A549 treated with RU486 at 1 μM for 4 hours (cell line): ENCODE results near the gene USP17L27. TPM values are rescaled to one million over a fixed set of nuclear protein-coding genes. Genes with fewer than 3 reads are reported as not detected.

ENCODE experiments used
- total RNA-seq: library from RNA; stranded (reverse); fragments of 200-300 nt; extraction: Qiagen RNA extraction; gene quantifications from 5 replicates; pipeline ENCODE4 v1.2.3, GENCODE V29; 2022; ENCODE audit warnings: low read depth

USP17L27 gene, protein sequence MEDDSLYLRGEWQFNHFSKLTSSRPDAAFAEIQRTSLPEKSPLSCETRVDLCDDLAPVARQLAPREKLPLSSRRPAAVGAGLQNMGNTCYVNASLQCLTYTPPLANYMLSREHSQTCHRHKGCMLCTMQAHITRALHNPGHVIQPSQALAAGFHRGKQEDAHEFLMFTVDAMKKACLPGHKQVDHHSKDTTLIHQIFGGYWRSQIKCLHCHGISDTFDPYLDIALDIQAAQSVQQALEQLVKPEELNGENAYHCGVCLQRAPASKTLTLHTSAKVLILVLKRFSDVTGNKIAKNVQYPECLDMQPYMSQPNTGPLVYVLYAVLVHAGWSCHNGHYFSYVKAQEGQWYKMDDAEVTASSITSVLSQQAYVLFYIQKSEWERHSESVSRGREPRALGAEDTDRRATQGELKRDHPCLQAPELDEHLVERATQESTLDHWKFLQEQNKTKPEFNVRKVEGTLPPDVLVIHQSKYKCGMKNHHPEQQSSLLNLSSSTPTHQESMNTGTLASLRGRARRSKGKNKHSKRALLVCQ
- total RNA-seq: not detected in 5 replicates

DNA sequence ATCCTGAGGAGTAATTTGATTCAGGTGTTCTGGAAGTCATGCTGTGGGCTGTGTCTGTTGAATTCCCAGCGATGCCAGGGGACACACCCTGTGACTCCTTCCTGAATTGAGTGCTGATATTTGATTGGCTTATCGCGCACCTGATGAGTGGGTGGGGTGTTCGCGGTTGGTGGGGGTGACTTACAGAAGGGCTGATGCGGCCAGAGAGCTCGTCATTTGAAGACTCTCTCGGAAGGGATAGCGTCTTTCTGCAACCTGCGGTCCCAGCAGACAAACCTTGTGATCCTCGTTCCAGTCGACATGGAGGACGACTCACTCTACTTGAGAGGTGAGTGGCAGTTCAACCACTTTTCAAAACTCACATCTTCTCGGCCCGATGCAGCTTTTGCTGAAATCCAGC, at the start of gene USP17L27:
TSS of gene USP17L27 (plus strand) at position 301 of the 400 bp plus-strand sequence. CDS start at position 301, 0 bp downstream.

GRCh38 chr4:9324865-9325264, 19.1 kb upstream of the USP17L27 start, which contains the start of gene USP17L24:
USP17L24 (plus strand) TSS chr4:9325165; CDS start chr4:9325165, 0 bp downstream.

DNA sequence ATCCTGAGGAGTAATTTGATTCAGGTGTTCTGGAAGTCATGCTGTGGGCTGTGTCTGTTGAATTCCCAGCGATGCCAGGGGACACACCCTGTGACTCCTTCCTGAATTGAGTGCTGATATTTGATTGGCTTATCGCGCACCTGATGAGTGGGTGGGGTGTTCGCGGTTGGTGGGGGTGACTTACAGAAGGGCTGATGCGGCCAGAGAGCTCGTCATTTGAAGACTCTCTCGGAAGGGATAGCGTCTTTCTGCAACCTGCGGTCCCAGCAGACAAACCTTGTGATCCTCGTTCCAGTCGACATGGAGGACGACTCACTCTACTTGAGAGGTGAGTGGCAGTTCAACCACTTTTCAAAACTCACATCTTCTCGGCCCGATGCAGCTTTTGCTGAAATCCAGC, 14.3 kb upstream of the USP17L27 start, which contains the start of gene USP17L25:
TSS of gene USP17L25 (plus strand) at position 301 of the 400 bp plus-strand sequence. CDS start at position 301, 0 bp downstream.

DNA sequence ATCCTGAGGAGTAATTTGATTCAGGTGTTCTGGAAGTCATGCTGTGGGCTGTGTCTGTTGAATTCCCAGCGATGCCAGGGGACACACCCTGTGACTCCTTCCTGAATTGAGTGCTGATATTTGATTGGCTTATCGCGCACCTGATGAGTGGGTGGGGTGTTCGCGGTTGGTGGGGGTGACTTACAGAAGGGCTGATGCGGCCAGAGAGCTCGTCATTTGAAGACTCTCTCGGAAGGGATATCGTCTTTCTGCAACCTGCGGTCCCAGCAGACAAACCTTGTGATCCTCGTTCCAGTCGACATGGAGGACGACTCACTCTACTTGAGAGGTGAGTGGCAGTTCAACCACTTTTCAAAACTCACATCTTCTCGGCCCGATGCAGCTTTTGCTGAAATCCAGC, 9.6 kb upstream of the USP17L27 start, which contains the start of gene USP17L26:
TSS of gene USP17L26 (plus strand) at position 301 of the 400 bp plus-strand sequence. CDS start at position 301, 0 bp downstream.

GRCh38 chr4:9339103-9339502, 4.8 kb upstream of the USP17L27 start, which contains the start of gene USP17L5:
USP17L5 (plus strand) TSS chr4:9339403; CDS start chr4:9339403, 0 bp downstream.

GRCh38 chr4:9348593-9348992, 4.6 kb downstream of the USP17L27 start, which contains the start of gene USP17L28:
USP17L28 (plus strand) TSS chr4:9348893; CDS start chr4:9348893, 0 bp downstream.

DNA sequence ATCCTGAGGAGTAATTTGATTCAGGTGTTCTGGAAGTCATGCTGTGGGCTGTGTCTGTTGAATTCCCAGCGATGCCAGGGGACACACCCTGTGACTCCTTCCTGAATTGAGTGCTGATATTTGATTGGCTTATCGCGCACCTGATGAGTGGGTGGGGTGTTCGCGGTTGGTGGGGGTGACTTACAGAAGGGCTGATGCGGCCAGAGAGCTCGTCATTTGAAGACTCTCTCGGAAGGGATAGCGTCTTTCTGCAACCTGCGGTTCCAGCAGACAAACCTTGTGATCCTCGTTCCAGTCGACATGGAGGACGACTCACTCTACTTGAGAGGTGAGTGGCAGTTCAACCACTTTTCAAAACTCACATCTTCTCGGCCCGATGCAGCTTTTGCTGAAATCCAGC, 9.4 kb downstream of the USP17L27 start, which contains the start of gene USP17L29:
TSS of gene USP17L29 (plus strand) at position 301 of the 400 bp plus-strand sequence. CDS start at position 301, 0 bp downstream.

GRCh38 chr4:9362829-9363228, 18.9 kb downstream of the USP17L27 start, which contains the start of gene USP17L30:
USP17L30 (plus strand) TSS chr4:9363129; CDS start chr4:9363129, 0 bp downstream.

Other genes with a start within 250 kb of the USP17L27 start
- gene FAM90A26, start 173.7 kb upstream of the USP17L27 start, total RNA-seq: not detected in 5 replicates
- not detected in 5 replicates for gene USP17L10, start 133.5 kb upstream of the USP17L27 start, total RNA-seq
- not detected in 5 replicates for gene USP17L11, start 128.7 kb upstream of the USP17L27 start, total RNA-seq
- not detected in 5 replicates for gene USP17L12, start 124.0 kb upstream of the USP17L27 start, total RNA-seq
- not detected in 5 replicates for gene USP17L13, start 119.3 kb upstream of the USP17L27 start, total RNA-seq
- gene USP17L15, start 109.8 kb upstream of the USP17L27 start, total RNA-seq: not detected in 5 replicates
- gene USP17L17, start 100.3 kb upstream of the USP17L27 start, total RNA-seq: not detected in 5 replicates
- not detected in 5 replicates for gene USP17L18, start 95.5 kb upstream of the USP17L27 start, total RNA-seq
- gene USP17L19, start 90.8 kb upstream of the USP17L27 start, total RNA-seq: not detected in 5 replicates
- not detected in 5 replicates for gene USP17L20, start 86.0 kb upstream of the USP17L27 start, total RNA-seq
- gene USP17L21, start 81.3 kb upstream of the USP17L27 start, total RNA-seq: not detected in 5 replicates
- not detected in 5 replicates for gene USP17L22, start 76.5 kb upstream of the USP17L27 start, total RNA-seq
- not detected in 5 replicates for gene USP17L24, start 19.0 kb upstream of the USP17L27 start, total RNA-seq
- gene USP17L25, start 14.2 kb upstream of the USP17L27 start, total RNA-seq: not detected in 5 replicates
- gene USP17L26, start 9.5 kb upstream of the USP17L27 start, total RNA-seq: not detected in 5 replicates
- not detected in 5 replicates for gene USP17L5, start 4.7 kb upstream of the USP17L27 start, total RNA-seq
- not detected in 5 replicates for gene USP17L28, start 4.7 kb downstream of the USP17L27 start, total RNA-seq
- not detected in 5 replicates for gene USP17L29, start 9.5 kb downstream of the USP17L27 start, total RNA-seq
- not detected in 5 replicates for gene USP17L30, start 19.0 kb downstream of the USP17L27 start, total RNA-seq
- not detected in 5 replicates for gene DEFB131A, start 100.3 kb downstream of the USP17L27 start, total RNA-seq